Measurements from ENCODE around the gene TRABD.
A peak's percentile ranks its signal among the peaks of the same experiment; 100 is the strongest.

TRABD gene

GRCh38 chr22:50175921-50176849 is 9.5 kb upstream of the TRABD start:
- DNase-seq, result no peak

- no peak for DNase-seq
Measured at GRCh38 chr22:50176850-50177536, 8.7 kb upstream of the TRABD start.

- no peak for DNase-seq
Measured at GRCh38 chr22:50177537-50178470, 7.9 kb upstream of the TRABD start.

- DNase-seq, result no peak
Measured at GRCh38 chr22:50178471-50178864, 7.2 kb upstream of the TRABD start.

GRCh38 chr22:50178871-50179869 is 6.5 kb upstream of the TRABD start:
- DNase-seq, result no peak

- no peak for DNase-seq
Measured at GRCh38 chr22:50179937-50180726, 5.6 kb upstream of the TRABD start.

GRCh38 chr22:50180727-50181521 is 4.8 kb upstream of the TRABD start:
- DNase-seq, result no peak

- DNase-seq, result no peak
Measured at GRCh38 chr22:50182176-50183081, 3.3 kb upstream of the TRABD start.

GRCh38 chr22:50183141-50183971 is 2.4 kb upstream of the TRABD start:
- no peak for DNase-seq

- no peak for DNase-seq
Measured at GRCh38 chr22:50184004-50184901, 1.5 kb upstream of the TRABD start.

GRCh38 chr22:50184902-50185374 is 775 bp upstream of the TRABD start:
- no peak for DNase-seq

- peak; percentile 11 for DNase-seq
Measured at GRCh38 chr22:50186181-50186714, 535 bp downstream of the TRABD start.

GRCh38 chr22:50186761-50187523 is 1.2 kb downstream of the TRABD start:
- peak; percentile 41 for DNase-seq

- DNase-seq, result no peak
Measured at GRCh38 chr22:50188356-50188755, 2.6 kb downstream of the TRABD start.

GRCh38 chr22:50189184-50189848 is 3.6 kb downstream of the TRABD start:
- no peak for DNase-seq

Data from CD4-positive, alpha-beta T cell treated with Interleukin-12 subunit alpha and Interleukin-12 subunit beta, for 1 hour (primary cell).